GM21515 (cell line): ENCODE data around the gene LETM1.

Experiments used
- ATAC-seq: cut with Tn5 transposase; IDR thresholded peaks from one replicate; pipeline ENCODE4 v1.9.1; 2021; ENCODE audit not compliant: unreplicated experiment

The LETM1 gene

DNA sequence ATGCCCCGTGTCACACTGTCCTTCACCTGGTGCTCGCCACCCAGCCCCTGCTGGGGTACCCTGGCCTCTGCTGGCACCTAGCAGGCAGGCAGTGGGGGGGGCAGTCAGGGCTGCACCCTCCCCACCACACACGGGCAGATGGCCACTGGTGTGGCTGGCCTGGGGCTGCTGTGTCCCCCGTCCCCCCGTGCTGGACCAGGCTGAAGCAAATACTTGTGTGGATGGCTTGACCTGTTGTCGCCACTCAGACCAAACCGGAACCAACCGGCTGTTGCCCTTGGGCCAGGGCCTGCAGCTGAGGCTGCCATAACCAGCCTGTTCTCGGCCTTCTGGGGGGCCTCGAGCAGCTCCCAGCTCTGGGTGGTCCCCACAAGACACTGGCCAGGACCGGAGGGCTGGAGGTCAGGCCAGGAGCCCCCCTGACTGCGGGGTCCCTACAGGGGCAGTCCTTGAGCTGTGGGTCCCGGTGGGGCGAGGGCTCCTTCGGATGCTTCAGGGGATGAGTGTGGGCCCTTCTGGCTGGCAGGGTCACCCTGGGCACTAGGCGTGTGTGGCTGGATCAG, 58.6 kb downstream of the LETM1 start:
- ATAC-seq = no peak

DNA sequence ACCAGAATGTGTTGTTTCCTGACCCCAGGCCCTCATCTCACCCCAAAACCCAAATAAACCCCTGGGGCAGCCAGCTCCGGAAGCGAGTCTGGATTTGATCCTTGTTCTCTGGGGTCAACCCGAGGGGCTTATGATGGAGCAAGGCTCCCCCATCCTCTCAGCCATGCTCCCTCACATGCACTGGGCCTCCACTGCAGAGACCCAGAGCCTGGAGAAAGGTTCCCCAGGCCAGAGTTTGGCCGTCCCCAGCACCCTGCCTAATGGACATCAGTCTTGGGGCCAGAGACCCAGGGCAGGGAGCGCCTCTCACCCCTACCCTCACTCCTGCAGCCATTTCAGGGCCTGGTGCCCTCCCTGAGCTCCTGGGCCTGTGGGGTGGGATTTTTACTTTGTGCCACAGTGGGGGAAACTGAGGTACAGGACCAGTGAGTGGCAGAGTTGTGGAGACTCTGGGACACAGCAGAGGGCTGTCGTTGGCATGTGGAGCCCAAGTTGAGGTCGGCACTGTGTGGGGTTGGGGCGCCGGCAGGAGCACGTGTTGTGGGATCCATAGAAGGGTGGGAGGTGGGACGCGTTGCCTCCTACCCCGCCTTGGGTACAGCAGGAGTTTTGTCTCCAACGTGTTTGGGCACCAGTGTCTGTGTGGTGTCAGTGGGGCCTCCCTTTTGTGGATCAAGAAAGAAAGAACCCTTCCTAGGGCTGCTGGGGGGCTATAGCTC, 59.3 kb downstream of the LETM1 start:
- no peak for ATAC-seq

DNA sequence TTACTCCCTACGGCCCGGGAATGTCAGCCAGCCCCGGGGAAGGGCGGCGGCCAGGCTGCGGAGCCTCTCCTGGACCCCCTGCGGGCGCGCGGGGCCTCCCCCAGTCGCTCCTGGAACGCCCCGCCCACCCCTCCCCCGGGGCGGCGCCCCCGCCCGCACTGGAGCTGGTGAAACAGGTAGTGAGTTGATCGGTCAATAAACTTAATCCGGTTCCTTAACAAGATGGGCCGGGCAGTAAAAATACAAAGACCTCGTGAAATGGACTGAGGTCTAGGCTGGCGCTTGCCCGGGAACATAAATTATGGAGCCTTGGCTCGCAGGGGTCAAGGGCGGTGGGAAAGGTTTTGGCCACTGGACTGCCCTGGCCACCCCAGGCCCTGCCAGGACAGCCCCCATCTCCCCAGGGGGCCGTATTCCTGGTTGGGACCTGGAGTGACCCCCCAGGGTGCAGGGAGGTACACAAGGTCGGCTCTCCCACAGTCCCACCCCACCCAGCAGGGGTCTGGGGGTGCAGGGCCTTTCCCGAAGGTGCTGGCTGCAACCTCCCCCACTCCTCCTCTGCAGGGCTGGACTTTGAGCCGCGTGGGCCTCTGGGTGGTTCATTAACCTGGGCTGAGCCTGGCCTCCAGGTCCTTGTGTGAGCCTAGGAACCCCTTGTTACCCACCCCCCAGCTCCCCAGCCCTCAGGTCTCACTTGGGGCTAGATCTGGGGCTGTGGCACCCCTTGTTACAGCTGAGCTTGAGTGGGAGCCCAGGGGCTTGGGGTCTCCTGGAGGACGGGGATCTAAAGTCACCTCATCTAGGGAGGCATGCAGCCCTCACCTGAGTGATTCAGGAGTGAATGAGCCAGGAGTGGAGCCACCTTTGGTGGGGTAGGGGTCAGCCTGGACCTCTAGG, 60.4 kb downstream of the LETM1 start:
- ATAC-seq = no peak

DNA sequence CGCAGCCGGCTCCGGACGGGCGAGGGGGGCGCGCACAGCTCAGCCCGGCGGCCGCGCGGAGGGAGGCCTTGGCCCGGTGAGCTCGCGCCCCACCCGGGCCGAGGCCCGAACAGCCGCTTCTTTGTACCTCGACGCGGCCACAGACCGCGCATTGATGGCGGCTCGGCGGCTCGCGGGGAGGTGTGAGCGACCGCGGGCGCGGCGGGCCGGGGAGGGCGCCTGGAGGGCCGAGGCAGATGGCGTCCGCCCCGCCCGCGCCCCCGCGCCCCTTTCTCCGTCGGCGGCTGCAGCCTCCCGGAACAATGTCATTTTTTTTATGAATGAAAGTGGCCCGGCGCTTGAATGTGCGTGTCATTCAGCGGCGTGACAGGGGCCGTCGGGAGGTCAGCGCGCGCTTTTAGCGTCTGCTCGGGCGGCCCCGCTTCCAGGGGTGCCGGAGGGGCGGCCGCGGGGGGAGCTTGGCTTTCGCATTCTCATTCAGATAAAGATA, 61.1 kb downstream of the LETM1 start:
- no peak for ATAC-seq

DNA sequence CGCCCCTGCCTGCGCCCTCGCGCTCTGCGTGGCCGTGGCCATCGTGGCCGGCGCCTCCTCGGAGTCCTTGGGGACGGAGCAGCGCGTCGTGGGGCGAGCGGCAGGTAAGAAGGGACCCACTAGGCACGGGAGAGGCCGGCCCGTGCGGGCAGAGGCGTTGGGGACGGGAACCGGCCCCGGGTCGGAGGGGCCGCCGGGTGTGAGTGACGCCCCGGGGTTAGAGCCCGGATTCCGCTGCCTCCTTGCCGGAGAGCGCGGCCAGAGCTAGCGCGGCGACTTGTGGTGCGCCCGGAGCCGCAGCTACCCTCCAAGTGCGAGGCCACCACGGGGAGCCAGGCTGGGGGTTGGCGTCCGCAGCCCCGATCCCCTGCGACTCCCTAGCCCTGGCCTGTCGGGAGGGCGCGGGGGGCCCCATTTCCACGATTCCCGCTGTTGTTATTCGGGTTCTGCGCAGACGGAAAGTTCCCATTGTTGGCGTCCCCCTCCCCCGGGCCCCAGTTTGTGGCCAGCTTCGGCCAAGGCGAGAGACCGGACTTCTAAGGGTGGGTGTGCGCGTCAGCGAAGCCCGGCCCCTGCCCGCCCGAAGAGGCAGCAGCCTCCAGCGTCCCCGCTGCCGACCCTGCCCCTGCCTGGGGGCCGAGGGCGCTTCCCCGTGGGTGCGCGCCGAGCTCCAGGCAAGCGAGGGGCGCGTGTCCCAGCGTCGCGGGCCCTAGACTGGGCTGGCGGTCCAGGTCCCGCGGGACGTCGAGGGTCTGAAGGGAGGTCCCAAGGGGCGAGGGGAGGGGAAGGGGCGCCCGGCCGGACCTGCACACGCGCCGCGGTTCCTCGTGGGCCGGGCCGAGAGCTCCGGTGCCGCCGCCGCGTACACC, 61.8 kb downstream of the LETM1 start:
- no peak for ATAC-seq

DNA sequence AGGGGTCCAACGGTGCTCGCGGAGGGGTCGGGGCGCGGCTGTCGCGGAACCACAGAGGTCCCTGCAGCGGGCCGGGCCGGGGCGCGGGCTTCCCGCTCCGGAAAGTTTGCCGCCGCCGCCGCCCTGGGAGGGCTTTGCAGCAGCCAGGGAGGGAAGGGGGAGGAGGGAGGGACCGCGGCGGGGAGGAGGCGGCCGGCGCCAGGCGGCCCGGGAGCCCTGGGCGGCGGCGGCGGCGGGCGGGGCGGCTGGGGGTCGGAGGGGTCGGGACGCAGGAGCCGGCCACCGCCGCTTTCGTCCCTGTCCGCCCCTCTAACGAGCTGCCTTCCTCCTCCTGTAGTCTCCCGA, 62.5 kb downstream of the LETM1 start:
- ATAC-seq = no peak

DNA sequence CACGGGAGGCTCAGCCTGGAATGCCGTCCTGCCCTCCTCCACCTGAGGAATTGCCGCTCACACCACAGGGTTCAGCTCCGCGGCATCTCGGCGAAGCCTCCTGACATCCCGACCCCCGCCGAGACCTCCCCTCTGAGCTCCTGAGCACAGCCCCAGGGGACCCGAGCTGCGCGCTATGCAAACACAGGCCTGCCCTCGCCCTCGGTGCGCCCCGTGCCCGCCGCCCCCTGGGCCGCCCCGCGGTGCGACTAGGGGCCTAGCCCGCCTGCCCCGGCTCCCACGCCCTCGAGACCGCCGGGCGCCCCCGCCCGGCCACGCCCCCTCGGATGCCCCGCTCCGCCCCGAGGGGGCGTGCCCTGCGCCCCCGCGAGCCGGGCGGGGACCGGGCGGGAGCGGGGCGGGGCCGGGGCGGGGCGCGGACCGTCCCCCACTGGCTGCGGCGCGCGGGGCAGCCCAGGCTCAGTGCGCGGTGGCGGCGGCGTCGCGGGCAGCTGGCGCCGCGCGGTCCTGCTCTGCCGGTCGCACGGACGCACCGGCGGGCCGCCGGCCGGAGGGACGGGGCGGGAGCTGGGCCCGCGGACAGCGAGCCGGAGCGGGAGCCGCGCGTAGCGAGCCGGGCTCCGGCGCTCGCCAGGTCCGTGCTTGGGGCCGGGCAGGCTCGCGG, 63.0 kb downstream of the LETM1 start, which contains the start of gene FGFR3:
Gene FGFR3 (plus strand): TSS at position 462 of the 664 bp plus-strand sequence. CDS start 642 bp downstream, outside the sequence.
- no peak for ATAC-seq

DNA sequence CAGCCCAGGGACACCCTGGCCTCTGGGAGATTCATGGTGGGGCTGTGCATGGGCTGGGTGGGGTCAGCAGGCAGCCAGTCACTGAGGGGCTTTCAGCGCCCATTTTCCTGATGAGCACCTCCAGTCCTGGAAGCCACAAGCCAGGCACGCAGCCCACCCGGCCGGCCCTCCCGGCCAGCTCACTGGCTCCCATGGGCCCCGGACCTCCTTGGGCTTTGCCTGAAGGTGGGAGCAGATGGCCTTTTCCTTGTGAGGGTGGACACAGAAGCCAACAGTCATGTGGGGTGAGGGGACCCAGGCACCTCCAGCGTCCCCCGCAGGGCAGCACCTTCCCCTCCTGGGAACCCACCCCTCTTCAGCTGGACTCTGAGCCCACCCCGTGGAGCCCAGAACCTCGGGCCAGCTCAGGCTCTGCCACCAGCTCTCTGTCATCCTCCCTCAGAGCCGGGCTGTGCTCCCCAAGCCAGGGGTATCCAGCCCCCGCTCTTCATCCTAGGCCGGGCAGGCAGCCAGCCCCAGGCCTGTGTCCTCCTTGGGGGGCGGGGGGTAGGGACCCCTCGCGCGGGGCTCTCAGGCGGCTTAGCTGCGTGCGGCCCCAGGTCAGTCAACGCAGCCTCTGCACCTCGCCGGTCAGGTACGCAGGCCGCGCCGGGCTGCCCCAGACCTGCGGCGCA, 63.7 kb downstream of the LETM1 start:
- ATAC-seq = no peak

DNA sequence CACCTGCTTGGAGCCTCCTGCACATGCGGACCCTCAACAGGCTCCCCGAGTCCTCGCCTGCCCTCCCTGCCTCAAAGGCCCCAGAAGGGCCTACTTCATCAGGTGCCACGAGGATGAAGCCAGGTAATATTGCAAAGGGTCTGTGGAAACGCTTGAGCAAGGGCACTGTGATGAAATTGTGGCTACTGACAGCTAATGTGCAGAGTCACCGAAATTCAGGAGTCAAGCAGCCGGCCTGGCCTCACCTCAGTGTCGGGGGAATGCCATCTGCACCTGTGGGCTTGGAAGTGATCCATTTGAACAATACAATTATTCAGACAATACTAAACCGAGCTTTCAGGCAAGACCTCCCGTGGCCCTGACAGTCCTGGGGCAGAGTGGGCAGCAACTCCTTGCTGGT, 66.0 kb downstream of the LETM1 start:
- ATAC-seq = no peak

DNA sequence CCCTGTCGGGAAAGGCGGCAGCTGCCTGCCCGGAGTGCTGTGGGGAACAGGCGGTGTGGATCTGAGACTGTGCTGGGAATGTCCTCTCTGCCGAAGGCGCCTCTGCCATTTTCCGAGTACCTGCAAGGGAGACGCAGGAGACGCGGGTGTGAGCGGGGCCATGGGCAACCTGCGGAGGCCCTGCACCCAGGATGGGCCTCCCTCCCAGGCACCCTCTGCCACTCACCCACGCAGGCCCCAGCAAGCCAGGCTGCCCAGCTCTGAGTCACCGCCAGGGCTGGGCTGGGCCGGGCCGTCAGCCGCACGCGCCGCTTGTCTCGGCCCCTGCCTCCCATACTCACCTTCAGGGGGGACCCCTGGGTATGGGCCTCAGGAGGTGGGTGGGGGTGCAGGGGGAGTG, 66.4 kb downstream of the LETM1 start:
- ATAC-seq = no peak

DNA sequence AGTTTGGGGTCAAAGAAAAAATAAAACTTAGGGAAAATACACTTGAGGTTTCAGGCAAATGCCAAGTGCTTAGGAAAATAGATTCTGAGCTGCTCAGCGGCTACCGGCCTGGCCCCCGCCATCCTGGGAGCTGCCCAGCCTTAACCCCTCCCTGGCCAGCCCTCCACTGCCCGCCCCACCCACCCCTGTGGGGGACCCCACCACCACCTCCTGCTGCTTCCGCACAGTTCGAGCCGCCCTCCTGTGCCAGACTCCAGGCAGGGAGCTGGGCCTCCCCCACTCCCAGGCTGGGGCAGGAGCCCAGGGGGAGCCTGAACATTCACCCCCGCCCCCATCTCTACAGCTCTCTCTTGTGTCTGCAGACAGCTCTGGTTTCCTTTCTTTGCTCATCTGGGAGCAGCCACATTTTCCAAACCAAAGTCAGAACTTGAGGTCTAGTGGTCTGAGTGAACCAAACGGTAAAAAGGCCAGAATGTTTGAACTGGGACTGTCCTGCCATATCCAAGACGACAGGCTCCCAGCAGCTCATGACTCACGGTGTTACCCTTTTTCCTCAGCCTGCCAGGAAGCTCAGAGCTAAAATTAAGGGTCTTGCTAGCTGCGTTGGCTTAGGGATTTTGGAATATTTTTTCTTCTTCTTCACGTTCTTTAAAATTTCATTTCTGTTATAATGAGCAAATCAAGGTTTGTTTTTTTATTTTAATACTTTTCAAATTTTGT, 67.5 kb downstream of the LETM1 start:
- ATAC-seq = no peak

DNA sequence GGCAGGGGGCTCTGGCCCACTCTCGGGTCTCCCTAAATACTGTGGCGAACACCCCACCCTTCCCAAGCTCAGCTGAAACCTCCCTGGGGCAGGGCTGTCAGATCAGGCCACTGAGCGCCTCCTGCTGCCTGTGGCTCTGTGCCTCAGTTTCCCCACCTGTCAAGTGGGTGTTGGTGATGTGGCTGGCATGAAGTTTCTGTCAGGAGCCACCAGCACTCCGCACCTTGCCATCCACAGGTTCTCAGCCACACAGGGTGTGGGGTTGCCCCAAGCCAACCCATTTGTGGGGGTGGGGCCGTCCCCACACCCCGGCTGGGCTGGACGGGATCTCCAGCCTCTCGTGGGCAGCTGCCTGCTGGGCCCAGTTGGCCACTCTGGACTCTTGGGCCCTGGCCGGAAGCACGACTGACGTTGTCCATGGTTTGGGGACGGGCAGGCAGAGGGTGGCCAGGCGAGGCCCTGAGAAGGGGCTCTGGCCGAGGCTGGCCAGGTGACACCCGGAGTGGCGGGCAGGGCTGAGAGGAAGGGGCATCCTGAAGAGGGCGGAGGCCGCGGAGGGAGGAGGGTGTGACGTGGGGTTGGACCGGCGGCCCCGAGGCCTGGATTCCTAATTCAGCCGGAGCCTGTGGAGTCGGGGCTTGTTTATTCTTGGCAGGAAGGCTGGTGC, 68.4 kb downstream of the LETM1 start:
- no peak for ATAC-seq

DNA sequence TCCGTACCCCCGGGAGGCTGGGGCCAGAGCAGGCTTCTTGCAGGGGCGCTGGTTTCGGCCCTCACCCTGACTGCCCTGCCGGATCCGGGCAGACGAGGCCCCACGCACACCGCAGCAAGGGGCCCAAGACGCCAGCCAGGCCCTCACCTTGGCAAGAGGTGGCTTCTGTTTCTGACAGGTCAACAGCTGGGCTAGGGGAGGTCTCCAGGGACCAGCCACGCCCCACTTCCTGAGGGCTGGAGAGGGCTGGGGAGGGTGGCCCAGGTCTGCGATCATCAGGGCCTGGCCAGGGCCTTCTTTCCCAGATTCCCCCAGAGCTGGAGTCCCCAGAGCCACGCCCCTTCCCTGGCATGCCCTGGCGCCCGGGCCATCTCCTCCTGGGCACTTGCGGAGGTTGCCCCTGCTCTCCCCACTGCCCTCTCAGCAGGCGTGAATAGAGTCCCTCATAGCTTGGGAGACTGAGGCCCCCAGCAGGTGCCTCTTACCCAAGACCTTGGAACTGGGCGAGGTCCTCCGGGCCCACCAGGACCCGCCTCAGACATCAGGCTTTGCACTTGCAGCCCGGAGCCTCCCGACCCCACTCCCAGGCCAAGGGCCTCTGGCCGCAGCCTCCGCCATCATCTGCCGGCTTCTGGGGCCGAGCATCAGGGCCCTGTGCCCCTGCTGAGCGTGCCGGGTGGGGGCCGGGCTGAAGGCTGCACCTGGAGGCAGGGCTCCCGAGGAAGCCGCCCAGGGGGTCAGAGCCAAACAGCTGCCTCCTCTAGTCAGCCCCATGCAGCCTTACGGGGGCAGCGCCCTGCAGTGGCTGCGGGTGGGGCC, 69.2 kb downstream of the LETM1 start:
- ATAC-seq = no peak

DNA sequence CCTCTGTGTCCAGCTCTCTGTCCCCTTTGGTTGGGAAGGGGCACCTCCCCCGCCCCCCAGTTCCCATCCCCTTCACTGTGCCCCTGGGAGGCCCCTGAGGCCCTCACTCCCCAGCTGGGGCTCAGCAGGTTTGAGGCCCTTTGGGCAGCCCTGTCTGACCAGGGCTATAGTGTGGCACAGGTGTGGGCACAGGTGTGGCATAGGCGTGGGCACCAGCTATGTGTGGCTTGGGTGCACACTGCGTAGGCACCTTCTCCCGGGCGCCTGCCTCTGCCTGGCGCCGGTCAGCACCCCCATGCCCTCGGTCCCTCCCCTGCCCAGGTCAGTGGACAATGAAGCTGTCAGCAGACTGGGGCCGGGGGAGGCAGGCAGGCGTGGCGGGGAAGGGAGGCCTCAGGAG, 70.4 kb downstream of the LETM1 start:
- ATAC-seq = no peak

DNA sequence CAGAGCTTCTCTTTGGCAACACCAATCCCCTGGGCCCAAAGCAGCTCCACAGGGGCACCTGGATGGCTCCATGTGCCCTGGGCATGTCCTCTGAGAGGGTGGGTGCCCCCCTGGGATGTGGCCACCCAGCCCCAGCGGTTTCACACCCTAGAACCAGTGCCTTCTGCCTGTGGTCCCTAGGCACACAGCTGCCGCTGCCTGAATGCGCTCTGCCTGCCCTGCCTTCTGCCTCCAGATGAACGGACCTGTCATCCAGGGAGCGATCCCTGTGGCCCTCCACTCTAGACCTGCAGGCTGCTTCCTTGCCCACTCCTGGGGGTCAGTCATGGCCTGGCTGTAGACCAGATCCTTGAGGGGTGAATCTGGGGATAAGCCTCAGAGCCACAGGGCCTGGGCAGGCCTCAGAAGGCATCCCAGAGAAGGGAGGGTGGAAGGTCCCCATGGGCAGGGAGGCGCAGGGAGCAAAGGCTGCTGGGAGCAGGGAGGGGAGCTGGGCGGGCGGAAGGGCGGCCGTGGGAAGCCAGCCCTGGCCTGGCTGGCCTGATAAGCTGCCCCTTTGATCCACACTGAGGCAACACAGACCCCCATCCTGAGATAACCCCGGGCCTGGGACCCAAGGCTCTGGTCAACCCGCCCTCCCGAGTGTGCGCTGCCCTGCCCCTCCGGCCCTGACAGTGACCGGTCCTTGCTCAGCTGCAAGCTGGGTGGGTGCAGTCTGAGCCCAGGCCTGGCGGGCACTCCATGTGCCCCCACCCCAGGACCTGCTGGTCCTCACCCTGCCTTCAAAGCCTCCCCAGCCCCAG, 71.0 kb downstream of the LETM1 start:
- ATAC-seq = no peak

DNA sequence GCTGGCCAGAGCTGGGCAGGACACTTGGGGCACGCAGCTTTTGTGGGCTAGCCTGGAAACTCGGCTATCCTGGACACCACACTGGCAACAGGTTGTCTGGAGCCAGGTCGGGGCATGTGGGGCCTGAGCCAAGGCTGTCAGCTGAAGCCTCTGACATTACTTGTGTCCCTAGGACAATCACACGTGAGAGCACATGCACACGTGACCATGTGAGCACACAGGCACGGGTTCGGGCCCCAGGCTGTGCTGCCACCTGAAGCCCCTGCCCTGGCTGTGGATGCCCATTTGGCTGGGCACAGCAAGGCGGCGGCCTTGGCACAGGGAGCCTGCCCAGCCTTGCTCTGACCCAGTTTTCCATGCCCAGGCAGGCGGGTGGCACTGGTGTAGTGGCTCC, 71.6 kb downstream of the LETM1 start:
- no peak for ATAC-seq

DNA sequence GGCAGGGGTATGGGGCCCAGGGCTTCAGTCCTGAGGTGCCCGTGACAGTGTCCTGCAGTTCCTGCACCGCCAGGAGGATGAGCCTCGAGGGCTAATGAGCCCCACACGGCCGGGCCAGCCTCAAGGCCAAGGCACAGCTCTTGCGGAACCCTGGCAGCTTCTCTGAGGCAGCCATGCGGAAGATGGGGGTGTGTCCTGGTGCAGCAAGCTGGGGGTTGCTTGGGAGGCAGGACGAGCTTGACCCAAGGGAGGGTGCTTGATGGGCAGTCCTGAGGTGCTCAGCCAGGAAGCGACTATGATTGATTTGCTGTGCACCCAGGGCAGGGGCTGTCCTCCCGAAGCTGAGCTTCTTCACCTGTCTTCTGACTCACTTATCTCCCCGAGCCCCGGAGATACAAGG, 72.0 kb downstream of the LETM1 start:
- ATAC-seq = no peak
